ENCODE results near the gene MEOX2.
A peak's percentile ranks its signal among the peaks of the same experiment; 100 is the strongest.

The MEOX2 gene

DNA sequence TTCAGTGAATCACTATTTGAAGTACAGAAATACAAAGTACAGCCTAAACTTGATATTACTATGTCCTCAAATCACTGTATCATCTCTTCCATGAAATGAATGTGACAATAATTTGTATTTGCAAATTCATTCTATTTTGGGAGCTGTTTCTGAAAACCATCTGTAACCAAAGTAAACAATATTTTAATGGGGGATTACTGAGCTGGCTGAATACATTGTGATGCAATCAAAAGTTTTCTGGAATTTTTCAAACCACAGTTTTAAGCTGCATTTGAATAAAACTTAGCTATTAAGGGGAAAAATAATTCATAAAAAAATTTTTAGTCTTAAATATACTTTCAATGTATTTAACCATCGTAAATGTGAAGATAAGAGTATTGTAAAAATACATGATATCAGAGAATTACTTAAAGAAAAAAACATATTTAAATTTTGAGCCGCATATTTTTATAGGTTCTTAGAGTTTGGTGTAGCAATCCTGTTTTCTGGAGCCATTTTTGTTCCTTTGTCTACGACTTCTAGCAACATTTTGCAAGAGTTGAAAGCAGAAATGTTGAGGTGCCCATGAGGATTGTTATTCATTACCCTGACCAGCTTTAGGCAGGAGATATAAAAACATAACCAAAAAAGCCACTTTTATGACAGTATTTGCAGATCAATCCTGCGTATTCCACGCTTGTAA is 78.8 kb downstream of the MEOX2 start:
- DNase-seq = no peak

- no peak for DNase-seq
Observed at GRCh38 chr7:15606561-15606960, 79.9 kb downstream of the MEOX2 start.

- DNase-seq = no peak
Observed at GRCh38 chr7:15604166-15604565, 82.3 kb downstream of the MEOX2 start.

- no peak for DNase-seq
Observed at GRCh38 chr7:15603124-15603523, 83.4 kb downstream of the MEOX2 start.

GRCh38 chr7:15602236-15602635 is 84.2 kb downstream of the MEOX2 start:
- no peak for DNase-seq

GRCh38 chr7:15601175-15601574 is 85.3 kb downstream of the MEOX2 start:
- DNase-seq = no peak

- no peak for DNase-seq
Observed at GRCh38 chr7:15600298-15600697, 86.2 kb downstream of the MEOX2 start.

- DNase-seq = no peak
Observed at GRCh38 chr7:15594461-15594860, 92.0 kb downstream of the MEOX2 start.

GRCh38 chr7:15593382-15593781 is 93.1 kb downstream of the MEOX2 start:
- no peak for DNase-seq

DNA sequence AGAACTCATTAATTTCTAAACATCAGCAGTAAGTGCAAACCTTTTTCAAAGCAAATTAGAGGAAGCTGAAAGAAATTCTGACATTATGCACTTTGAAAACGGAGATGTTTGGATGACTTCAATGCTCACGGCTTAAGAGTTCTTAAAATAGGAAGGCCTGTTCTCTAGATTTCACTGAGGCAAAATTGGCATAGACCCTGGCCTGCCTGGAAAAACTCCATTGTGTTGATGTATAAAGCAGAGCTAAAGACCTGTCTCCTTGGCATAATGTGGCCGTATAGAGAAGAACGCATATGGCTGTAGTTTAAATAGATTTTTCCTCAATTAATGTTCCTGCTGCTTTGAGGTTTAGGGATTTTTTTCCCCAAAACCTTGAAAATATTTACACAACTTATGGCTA is 100.2 kb downstream of the MEOX2 start:
- DNase-seq = no peak

DNA sequence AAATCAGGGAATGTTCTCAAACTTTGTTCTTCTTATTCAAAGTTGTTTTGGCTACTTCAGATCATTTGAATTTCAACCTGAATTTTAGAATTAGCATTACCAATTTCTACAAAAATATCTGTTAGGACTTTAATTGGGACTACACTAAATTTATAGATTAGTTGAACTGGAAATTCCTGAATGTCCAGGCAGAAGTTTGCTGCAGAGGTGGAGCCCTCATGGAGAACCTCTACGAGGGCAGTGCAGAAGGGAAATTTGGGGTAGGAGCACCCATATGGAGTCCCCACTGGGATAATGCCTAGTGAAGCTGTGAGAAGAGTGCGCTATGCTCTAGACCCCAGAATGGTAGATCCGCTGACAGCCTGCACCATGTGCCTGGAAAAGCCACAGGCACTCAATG is 101.9 kb downstream of the MEOX2 start:
- DNase-seq = no peak

DNA sequence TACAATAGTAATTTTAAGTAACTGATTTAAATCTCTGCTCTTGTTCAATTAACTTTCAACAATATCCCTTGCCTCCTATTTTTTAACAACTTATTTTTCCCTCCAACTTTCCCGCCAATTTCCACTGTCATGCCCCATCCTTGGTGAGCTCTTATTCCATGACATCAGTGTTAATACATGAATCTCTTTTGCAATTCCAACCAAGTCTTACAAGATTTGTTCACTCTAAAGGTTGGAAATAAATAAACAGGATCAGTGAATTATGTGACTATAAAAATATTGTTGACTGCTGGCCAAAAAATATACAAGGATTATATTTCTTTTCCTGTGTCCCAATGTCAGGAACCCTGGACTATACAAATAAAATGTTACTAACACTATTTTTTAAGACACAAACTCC is 103.7 kb downstream of the MEOX2 start:
- DNase-seq = no peak

GRCh38 chr7:15581352-15581951 is 105.0 kb downstream of the MEOX2 start:
- DNase-seq = peak; percentile 2

GRCh38 chr7:15580604-15581351 is 105.7 kb downstream of the MEOX2 start:
- DNase-seq = no peak

- no peak for DNase-seq
Observed at GRCh38 chr7:15577600-15577999, 108.9 kb downstream of the MEOX2 start.

- no peak for DNase-seq
Observed at GRCh38 chr7:15571301-15571878, 115.1 kb downstream of the MEOX2 start.

DNA sequence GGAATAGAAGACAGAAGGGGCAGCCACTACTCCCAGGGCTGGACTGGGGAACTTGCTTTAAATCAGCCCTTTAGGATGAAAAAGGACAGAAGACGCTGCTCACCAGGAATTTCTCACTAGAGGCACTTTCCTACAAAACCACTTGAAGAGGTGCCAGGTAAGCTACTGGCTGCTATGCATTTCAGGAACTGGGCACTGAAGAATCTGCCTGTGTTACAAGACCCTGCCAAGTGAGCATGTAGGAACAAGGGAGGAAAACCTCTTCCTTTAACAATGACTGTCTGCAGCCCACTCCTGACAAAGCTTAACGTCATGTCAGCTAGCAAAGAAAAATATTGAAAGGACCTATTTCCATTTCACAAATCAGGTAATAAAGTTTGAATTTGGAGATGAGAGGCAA is 118.8 kb downstream of the MEOX2 start:
- DNase-seq = no peak

- no peak for DNase-seq
Observed at GRCh38 chr7:15567036-15567435, 119.4 kb downstream of the MEOX2 start.

DNA sequence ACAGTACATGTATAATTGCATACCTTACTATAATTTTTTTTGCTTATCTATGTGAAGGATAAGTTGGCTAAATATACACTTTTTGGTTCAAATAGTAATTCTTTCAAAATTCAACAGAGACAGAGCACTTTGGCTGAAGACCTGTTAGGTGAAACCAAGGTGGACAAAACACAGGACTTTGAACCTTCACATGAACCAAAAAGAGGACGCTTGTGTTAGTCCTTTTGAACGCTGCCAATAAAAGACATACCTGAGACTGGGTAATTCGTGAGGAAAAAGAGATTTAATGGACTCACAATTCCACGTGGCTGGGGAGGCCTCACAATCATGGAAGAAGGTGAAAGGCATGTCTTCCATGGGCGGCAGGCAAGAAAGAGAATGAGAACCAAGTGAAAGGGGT is 120.0 kb downstream of the MEOX2 start:
- no peak for DNase-seq

- DNase-seq = peak; percentile 87
Observed at GRCh38 chr7:15561835-15562234, 124.6 kb downstream of the MEOX2 start, which contains the start of gene AGMO. Gene AGMO, minus strand, starts transcription at chr7:15562015.

All from midbrain (tissue), 1 donor.